ENCODE data around the gene GAGE1.
"Not testable (repeated sequence)": the region's sequence is repeated elsewhere in the genome, so short reads cannot be mapped to it uniquely, and the experiment has no call there.

GRCh38 chrX:49570100-49570499 is 28.7 kb upstream of the GAGE1 start, which contains the start of gene GAGE12G:
- not testable (repeated sequence) for TF ChIP-seq CTCF (IDR thresholded peaks at IDR 0.05; ENCODE audit: borderline replicate concordance, extremely low read depth, low read length, poor library complexity, severe bottlenecking); EZH2 (IDR thresholded peaks at IDR 0.05; ENCODE audit: borderline replicate concordance, low read depth, low read length, severe bottlenecking)

Measured in DND-41 (cell line).